ENCODE results near the gene GRAMD2B.

DNA sequence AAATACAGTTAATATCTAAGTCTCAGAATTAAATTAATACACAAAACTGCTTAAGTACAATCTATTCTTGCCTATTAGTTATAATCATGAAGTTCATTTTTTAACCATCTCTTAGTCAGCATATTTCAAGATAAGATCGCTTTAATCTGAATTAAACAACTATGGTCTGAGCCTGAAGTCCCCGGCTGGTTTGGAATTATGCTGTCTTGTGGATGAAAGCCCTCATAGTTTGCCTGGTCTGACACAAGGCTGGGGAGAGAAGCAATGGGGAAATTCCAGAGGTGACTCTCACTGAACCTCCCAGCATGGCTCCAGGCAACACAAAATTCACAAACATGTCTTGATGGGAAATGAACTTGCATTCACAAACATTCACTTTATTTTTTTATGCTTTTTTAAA is 28.0 kb upstream of the GRAMD2B start:
- TF ChIP-seq EP300 (conservative IDR thresholded peaks at IDR 0.05; ENCODE audit: poor library complexity, severe bottlenecking) (no peak), EZH2 (IDR thresholded peaks at IDR 0.05; ENCODE audit: borderline replicate concordance, insufficient read depth, low read length, poor library complexity, severe bottlenecking) (no peak)
- TF ChIP-seq, protein P1, sequence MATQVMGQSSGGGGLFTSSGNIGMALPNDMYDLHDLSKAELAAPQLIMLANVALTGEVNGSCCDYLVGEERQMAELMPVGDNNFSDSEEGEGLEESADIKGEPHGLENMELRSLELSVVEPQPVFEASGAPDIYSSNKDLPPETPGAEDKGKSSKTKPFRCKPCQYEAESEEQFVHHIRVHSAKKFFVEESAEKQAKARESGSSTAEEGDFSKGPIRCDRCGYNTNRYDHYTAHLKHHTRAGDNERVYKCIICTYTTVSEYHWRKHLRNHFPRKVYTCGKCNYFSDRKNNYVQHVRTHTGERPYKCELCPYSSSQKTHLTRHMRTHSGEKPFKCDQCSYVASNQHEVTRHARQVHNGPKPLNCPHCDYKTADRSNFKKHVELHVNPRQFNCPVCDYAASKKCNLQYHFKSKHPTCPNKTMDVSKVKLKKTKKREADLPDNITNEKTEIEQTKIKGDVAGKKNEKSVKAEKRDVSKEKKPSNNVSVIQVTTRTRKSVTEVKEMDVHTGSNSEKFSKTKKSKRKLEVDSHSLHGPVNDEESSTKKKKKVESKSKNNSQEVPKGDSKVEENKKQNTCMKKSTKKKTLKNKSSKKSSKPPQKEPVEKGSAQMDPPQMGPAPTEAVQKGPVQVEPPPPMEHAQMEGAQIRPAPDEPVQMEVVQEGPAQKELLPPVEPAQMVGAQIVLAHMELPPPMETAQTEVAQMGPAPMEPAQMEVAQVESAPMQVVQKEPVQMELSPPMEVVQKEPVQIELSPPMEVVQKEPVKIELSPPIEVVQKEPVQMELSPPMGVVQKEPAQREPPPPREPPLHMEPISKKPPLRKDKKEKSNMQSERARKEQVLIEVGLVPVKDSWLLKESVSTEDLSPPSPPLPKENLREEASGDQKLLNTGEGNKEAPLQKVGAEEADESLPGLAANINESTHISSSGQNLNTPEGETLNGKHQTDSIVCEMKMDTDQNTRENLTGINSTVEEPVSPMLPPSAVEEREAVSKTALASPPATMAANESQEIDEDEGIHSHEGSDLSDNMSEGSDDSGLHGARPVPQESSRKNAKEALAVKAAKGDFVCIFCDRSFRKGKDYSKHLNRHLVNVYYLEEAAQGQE (IDR thresholded peaks at IDR 0.05; ENCODE audit: borderline replicate concordance), result no peak
- TF ChIP-seq, protein P2, sequence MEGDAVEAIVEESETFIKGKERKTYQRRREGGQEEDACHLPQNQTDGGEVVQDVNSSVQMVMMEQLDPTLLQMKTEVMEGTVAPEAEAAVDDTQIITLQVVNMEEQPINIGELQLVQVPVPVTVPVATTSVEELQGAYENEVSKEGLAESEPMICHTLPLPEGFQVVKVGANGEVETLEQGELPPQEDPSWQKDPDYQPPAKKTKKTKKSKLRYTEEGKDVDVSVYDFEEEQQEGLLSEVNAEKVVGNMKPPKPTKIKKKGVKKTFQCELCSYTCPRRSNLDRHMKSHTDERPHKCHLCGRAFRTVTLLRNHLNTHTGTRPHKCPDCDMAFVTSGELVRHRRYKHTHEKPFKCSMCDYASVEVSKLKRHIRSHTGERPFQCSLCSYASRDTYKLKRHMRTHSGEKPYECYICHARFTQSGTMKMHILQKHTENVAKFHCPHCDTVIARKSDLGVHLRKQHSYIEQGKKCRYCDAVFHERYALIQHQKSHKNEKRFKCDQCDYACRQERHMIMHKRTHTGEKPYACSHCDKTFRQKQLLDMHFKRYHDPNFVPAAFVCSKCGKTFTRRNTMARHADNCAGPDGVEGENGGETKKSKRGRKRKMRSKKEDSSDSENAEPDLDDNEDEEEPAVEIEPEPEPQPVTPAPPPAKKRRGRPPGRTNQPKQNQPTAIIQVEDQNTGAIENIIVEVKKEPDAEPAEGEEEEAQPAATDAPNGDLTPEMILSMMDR (IDR thresholded peaks at IDR 0.05; ENCODE audit: poor library complexity, severe bottlenecking), result no peak
